Measurements from ENCODE around the gene COL4A4.
A peak's percentile ranks its signal among the peaks of the same experiment; 100 is the strongest.

COL4A4 gene

GRCh38 chr2:227004482-227004881 lies 159.5 kb downstream of the COL4A4 start:
- no peak overlapping the region for H3K4me2 ChIP-seq (ENCODE audit: low read length)
- H3K79me2 ChIP-seq: no peaks in the 10 kb centered on the region
- no peaks in the 10 kb centered on the region for H3K36me3 ChIP-seq (ENCODE audit: control insufficient read depth, insufficient read depth, low read length)
- H3K27me3 ChIP-seq (ENCODE audit: control insufficient read depth, insufficient read depth, low read length): no peaks in the 10 kb centered on the region
- no peak for TF ChIP-seq CTCF (IDR thresholded peaks at IDR 0.05)
- no peak overlapping the region for H3K27ac ChIP-seq
- no peak overlapping the region for H2AFZ ChIP-seq
- no peaks in the 10 kb centered on the region for H3K9me3 ChIP-seq (ENCODE audit: control insufficient read depth, low read length)
- H3K4me1 ChIP-seq: peaks cover 6% of the 10 kb centered on the region
- H3K4me3 ChIP-seq (ENCODE audit: low read depth, low read length): no peak overlapping the region
- no peak overlapping the region for H3K9ac ChIP-seq

- Histone ChIP-seq H3K9me3 (ENCODE audit: control insufficient read depth, low read length) (no peaks in the 10 kb centered on the region), H3K36me3 (ENCODE audit: control insufficient read depth, insufficient read depth, low read length) (no peaks in the 10 kb centered on the region), H3K27ac (no peak overlapping the region), H3K4me3 (ENCODE audit: low read depth, low read length) (no peak overlapping the region), H2AFZ (no peak overlapping the region), H3K4me2 (ENCODE audit: low read length) (no peak overlapping the region), H3K27me3 (ENCODE audit: control insufficient read depth, insufficient read depth, low read length) (no peaks in the 10 kb centered on the region), H3K79me2 (no peaks in the 10 kb centered on the region), H3K4me1 (peaks cover 20% of the 10 kb centered on the region), H3K9ac (no peak overlapping the region)
- TF ChIP-seq CTCF (IDR thresholded peaks at IDR 0.05): no peak
These were observed 163.9 kb downstream of the COL4A4 start for GRCh38 chr2:227000123-227000522.

- Histone ChIP-seq H3K9me3 (ENCODE audit: control insufficient read depth, low read length) (no peaks in the 10 kb centered on the region), H3K4me2 (ENCODE audit: low read length) (no peak overlapping the region), H3K4me3 (ENCODE audit: low read depth, low read length) (no peak overlapping the region), H3K27me3 (ENCODE audit: control insufficient read depth, insufficient read depth, low read length) (no peaks in the 10 kb centered on the region), H2AFZ (no peak overlapping the region), H3K27ac (no peak overlapping the region), H3K79me2 (no peaks in the 10 kb centered on the region), H3K36me3 (ENCODE audit: control insufficient read depth, insufficient read depth, low read length) (no peaks in the 10 kb centered on the region), H3K4me1 (peaks cover 25% of the 10 kb centered on the region), H3K9ac (no peak overlapping the region)
- no peak for TF ChIP-seq CTCF (IDR thresholded peaks at IDR 0.05)
These were observed 164.3 kb downstream of the COL4A4 start for GRCh38 chr2:226999661-227000060.

- Histone ChIP-seq H3K4me3 (ENCODE audit: low read depth, low read length) (no peak overlapping the region), H3K27me3 (ENCODE audit: control insufficient read depth, insufficient read depth, low read length) (no peaks in the 10 kb centered on the region), H2AFZ (peak overlapping the region; percentile 61), H3K4me1 (peaks cover 25% of the 10 kb centered on the region), H3K79me2 (no peaks in the 10 kb centered on the region), H3K27ac (peak overlapping the region; percentile 52), H3K4me2 (ENCODE audit: low read length) (peak overlapping the region; percentile 21), H3K9me3 (ENCODE audit: control insufficient read depth, low read length) (no peaks in the 10 kb centered on the region), H3K36me3 (ENCODE audit: control insufficient read depth, insufficient read depth, low read length) (no peaks in the 10 kb centered on the region), H3K9ac (no peak overlapping the region)
- no peak for TF ChIP-seq CTCF (IDR thresholded peaks at IDR 0.05)
These were observed 168.4 kb downstream of the COL4A4 start for GRCh38 chr2:226995625-226996041.

GRCh38 chr2:226994775-226995174 lies 169.2 kb downstream of the COL4A4 start:
- H3K9ac ChIP-seq: no peak overlapping the region

More at GRCh38 chr2:226994775-226995174, 169.2 kb downstream of the COL4A4 start:
- Histone ChIP-seq H3K4me2 (ENCODE audit: low read length) (no peak overlapping the region), H3K4me3 (ENCODE audit: low read depth, low read length) (no peak overlapping the region), H2AFZ (no peak overlapping the region), H3K27ac (no peak overlapping the region), H3K27me3 (ENCODE audit: control insufficient read depth, insufficient read depth, low read length) (no peaks in the 10 kb centered on the region), H3K9me3 (ENCODE audit: control insufficient read depth, low read length) (no peaks in the 10 kb centered on the region), H3K36me3 (ENCODE audit: control insufficient read depth, insufficient read depth, low read length) (no peaks in the 10 kb centered on the region), H3K4me1 (peaks cover 22% of the 10 kb centered on the region), H3K79me2 (no peaks in the 10 kb centered on the region)
- peak; percentile 25 for TF ChIP-seq CTCF (IDR thresholded peaks at IDR 0.05)

All from parathyroid adenoma (tissue), 2 donors.